Measurements from ENCODE around the gene GALNT18.

DNA sequence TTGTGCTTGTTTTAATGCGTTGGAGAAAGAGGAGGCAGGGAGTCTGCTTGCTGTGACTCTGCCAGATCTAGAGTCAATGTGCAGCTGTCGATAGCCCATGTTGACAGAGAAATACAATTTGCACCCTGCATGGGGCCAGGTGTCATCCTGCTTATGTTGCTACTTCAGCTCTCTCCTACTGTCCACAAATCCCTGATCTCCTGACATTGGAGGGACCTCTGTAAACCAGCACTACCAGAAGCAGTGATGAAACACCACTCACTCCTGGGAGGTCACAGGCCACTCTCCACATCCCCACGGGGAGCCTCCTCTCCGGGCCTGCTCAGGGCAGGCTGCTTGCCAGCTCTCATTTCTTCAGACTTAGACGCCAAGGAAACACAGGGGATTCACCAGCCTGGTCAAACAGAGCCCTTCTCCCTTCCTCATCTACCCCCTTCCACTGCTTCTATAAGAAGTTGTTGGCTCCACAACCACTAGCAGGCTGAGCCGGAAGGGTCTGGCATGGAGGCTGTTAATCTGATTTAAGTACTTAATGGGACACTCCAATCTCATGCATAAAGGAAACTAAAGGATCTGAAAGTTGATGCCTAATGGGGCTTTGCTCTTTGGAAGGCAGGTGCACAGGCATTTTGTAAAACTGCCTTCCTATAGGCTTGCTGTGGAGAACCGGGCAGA is 238.8 kb downstream of the GALNT18 start:
- TF ChIP-seq, protein P1, sequence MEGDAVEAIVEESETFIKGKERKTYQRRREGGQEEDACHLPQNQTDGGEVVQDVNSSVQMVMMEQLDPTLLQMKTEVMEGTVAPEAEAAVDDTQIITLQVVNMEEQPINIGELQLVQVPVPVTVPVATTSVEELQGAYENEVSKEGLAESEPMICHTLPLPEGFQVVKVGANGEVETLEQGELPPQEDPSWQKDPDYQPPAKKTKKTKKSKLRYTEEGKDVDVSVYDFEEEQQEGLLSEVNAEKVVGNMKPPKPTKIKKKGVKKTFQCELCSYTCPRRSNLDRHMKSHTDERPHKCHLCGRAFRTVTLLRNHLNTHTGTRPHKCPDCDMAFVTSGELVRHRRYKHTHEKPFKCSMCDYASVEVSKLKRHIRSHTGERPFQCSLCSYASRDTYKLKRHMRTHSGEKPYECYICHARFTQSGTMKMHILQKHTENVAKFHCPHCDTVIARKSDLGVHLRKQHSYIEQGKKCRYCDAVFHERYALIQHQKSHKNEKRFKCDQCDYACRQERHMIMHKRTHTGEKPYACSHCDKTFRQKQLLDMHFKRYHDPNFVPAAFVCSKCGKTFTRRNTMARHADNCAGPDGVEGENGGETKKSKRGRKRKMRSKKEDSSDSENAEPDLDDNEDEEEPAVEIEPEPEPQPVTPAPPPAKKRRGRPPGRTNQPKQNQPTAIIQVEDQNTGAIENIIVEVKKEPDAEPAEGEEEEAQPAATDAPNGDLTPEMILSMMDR (IDR thresholded peaks at IDR 0.05), result no peak
- TF ChIP-seq POLR2A (IDR thresholded peaks at IDR 0.05), result no peak
